H1 (cell line): Measurements from ENCODE around the gene AGBL1. TPM values are rescaled to one million over a fixed set of nuclear protein-coding genes. Genes with fewer than 3 reads are reported as not detected.

Source experiments
- CTCF ChIA-PET: fragments of 300-600 bp; sonication (Branson Sonifier 250); formaldehyde crosslinking; loops from one replicate; lab custom pipeline; 2021; ENCODE audit not compliant: partially characterized antibody; lab: Charles Lee
- POLR2A ChIA-PET: fragments of 300-600 bp; sonication (Branson Sonifier 250); formaldehyde crosslinking; loops from one replicate; lab custom pipeline; 2021; ENCODE audit warnings: inconsistent platforms; ENCODE audit not compliant: partially characterized antibody; lab: Charles Lee
- DNase-seq, 2 experiments: peaks; one replicate each; pipeline versions ENCODE4 v3.0.0 to v3.0.0-alpha.2; 2010 to 2022; ENCODE audit warnings: low spot score in 2 of 2, low read depth in 1 of 2, mixed read lengths in 1 of 2
- FAIRE-seq: peaks from 2 replicates; lab custom pipeline; 2011; peaks lifted over from hg19 to GRCh38; lab: Jason Lieb, UNC
- H2AFZ ChIP-seq: 2 replicates; pipeline ENCODE4 v1.8.1; 2012; ENCODE audit warnings: low read length, inconsistent platforms
- H2AK5ac ChIP-seq: 2 replicates; pipeline ENCODE4 v1.6.1; 2013; ENCODE audit warnings: low read depth, low read length
- H2BK120ac ChIP-seq: replicated peaks from 2 replicates; pipeline ENCODE3; 2013; ENCODE audit warnings: low read depth, low read length, inconsistent platforms
- H2BK12ac ChIP-seq: 2 replicates; pipeline ENCODE4 v1.6.1; 2013; ENCODE audit warnings: low read depth, low read length
- H2BK15ac ChIP-seq: 2 replicates; pipeline ENCODE4 v1.6.1; 2013; ENCODE audit warnings: low read length
- H2BK20ac ChIP-seq: 2 replicates; pipeline ENCODE4 v1.6.1; 2013; ENCODE audit warnings: low read length
- H2BK5ac ChIP-seq: 2 replicates; pipeline ENCODE4 v1.6.1; 2013; ENCODE audit warnings: low read depth, low read length
- H3K14ac ChIP-seq: 2 replicates; pipeline ENCODE4 v1.6.1; 2013; ENCODE audit warnings: inconsistent platforms; ENCODE audit not compliant: insufficient read length
- H3K18ac ChIP-seq: 2 replicates; pipeline ENCODE4 v1.6.1; 2013; ENCODE audit warnings: low read length; ENCODE audit errors: extremely low read depth
- H3K23ac ChIP-seq: 2 replicates; pipeline ENCODE4 v1.6.1; 2013; ENCODE audit warnings: inconsistent platforms; ENCODE audit not compliant: insufficient read length
- H3K23me2 ChIP-seq: 2 replicates; pipeline ENCODE4 v1.6.1; 2013; ENCODE audit warnings: low read depth, low read length
- H3K27ac ChIP-seq: 2 replicates; pipeline ENCODE4 v1.6.1; 2011; ENCODE audit warnings: low read depth, low read length, inconsistent platforms
- H3K27me3 ChIP-seq, 4 experiments: replicated peaks in 1 of 4; 1 replicate in 1 of 4; 2 replicates in 3 of 4; pipeline versions ENCODE4 v1.6.1 to v1.8.1; 2011 to 2013; ENCODE audit warnings: low read length in 3 of 4, mild to moderate bottlenecking in 3 of 4, inconsistent platforms in 2 of 4, mixed read lengths in 2 of 4, moderate library complexity in 1 of 4; ENCODE audit not compliant: control insufficient read depth in 3 of 4, insufficient read depth in 3 of 4; ENCODE audit errors: extremely low read depth in 1 of 4
- H3K36me3 ChIP-seq, 4 experiments: 2 replicates each; pipeline versions ENCODE4 v1.6.1 to v1.8.1; 2011 to 2013; ENCODE audit warnings: mild to moderate bottlenecking in 4 of 4, low read length in 3 of 4, moderate library complexity in 2 of 4, control low read depth in 1 of 4, inconsistent platforms in 1 of 4; ENCODE audit not compliant: insufficient read depth in 4 of 4, control insufficient read depth in 2 of 4
- H3K4ac ChIP-seq: replicated peaks from 2 replicates; pipeline ENCODE3; 2013; ENCODE audit warnings: low read length, low read depth, mixed read lengths, inconsistent platforms; ENCODE audit not compliant: insufficient read length
- H3K4me1 ChIP-seq, 4 experiments: replicated peaks in 1 of 4; 1 replicate in 1 of 4; 2 replicates in 3 of 4; pipeline versions ENCODE4 v1.6.1 to v1.8.1; 2011 to 2013; ENCODE audit warnings: low read length in 3 of 4, inconsistent platforms in 2 of 4, mixed read lengths in 1 of 4; ENCODE audit not compliant: insufficient read depth in 4 of 4, control insufficient read depth in 3 of 4
- H3K4me2 ChIP-seq, 2 experiments: 2 replicates each; pipeline versions ENCODE4 v1.6.1 to v1.8.1; 2011 to 2013; ENCODE audit warnings: low read depth in 2 of 2, low read length in 2 of 2, control low read depth in 1 of 2, inconsistent platforms in 1 of 2, mild to moderate bottlenecking in 1 of 2; ENCODE audit not compliant: insufficient read depth in 1 of 2
- H3K4me3 ChIP-seq, 4 experiments: fragments of 200-600, 300-600 bp in 1 of 4; sonication (generic), shearing (Covaris generic), sonication (Bioruptor Twin) in 1 of 4; 2 replicates each; pipeline versions ENCODE4 v1.5.1 to v1.8.1; 2011 to 2016; ENCODE audit warnings: low read length in 4 of 4, low read depth in 3 of 4, control low read depth in 2 of 4, inconsistent platforms in 2 of 4, mild to moderate bottlenecking in 2 of 4, mixed read lengths in 1 of 4, moderate library complexity in 1 of 4; ENCODE audit not compliant: insufficient read depth in 2 of 4; ENCODE audit errors: extremely low read depth in 1 of 4
- H3K56ac ChIP-seq: replicated peaks from 2 replicates; pipeline ENCODE3; 2013; ENCODE audit warnings: low read depth, mild to moderate bottlenecking, mixed read lengths, low read length, inconsistent platforms; ENCODE audit not compliant: insufficient read length
- H3K79me1 ChIP-seq: 2 replicates; pipeline ENCODE4 v1.6.1; 2013; ENCODE audit warnings: low read depth, low read length, control low read depth
- H3K79me2 ChIP-seq, 2 experiments: 2 replicates each; pipeline versions ENCODE4 v1.6.1 to v1.8.1; 2012 to 2013; ENCODE audit warnings: low read length in 2 of 2, mild to moderate bottlenecking in 2 of 2, inconsistent platforms in 1 of 2; ENCODE audit not compliant: insufficient read depth in 2 of 2, control insufficient read depth in 1 of 2
- H3K9ac ChIP-seq, 4 experiments: replicated peaks in 1 of 4; 1 replicate in 1 of 4; 2 replicates in 3 of 4; pipeline versions ENCODE4 v1.6.1 to v1.8.1; 2011 to 2013; ENCODE audit warnings: low read depth in 3 of 4, low read length in 3 of 4, control low read depth in 2 of 4, mild to moderate bottlenecking in 2 of 4, moderate library complexity in 2 of 4, inconsistent platforms in 1 of 4; ENCODE audit errors: extremely low read depth in 1 of 4
- H3K9me3 ChIP-seq, 2 experiments: 2 replicates each; pipeline versions ENCODE4 v1.6.1 to v1.8.1; 2012 to 2013; ENCODE audit warnings: mild to moderate bottlenecking in 2 of 2, moderate library complexity in 2 of 2, control low read depth in 1 of 2, inconsistent platforms in 1 of 2, low read depth in 1 of 2, low read length in 1 of 2, mixed read lengths in 1 of 2; ENCODE audit not compliant: insufficient read depth in 2 of 2
- H4K20me1 ChIP-seq, 2 experiments: replicated peaks in 1 of 2; 2 replicates each; pipeline versions ENCODE3 to v1.8.1; 2011 to 2013; ENCODE audit warnings: inconsistent platforms in 2 of 2, low read length in 2 of 2, mild to moderate bottlenecking in 1 of 2; ENCODE audit not compliant: insufficient read depth in 2 of 2, control insufficient read depth in 1 of 2
- H4K5ac ChIP-seq: 2 replicates; pipeline ENCODE4 v1.6.1; 2013; ENCODE audit warnings: low read length, low read depth, mixed read lengths, inconsistent platforms; ENCODE audit not compliant: insufficient read length
- H4K8ac ChIP-seq: 2 replicates; pipeline ENCODE4 v1.8.0; 2013; ENCODE audit warnings: mild to moderate bottlenecking, moderate library complexity, low read length, inconsistent platforms; ENCODE audit not compliant: insufficient read depth; ENCODE audit errors: extremely low read depth
- H4K91ac ChIP-seq: replicated peaks from 2 replicates; pipeline ENCODE3; 2013; ENCODE audit warnings: low read length, mixed read lengths, inconsistent platforms; ENCODE audit not compliant: insufficient read length
- CEBPB ChIP-seq: IDR thresholded peaks from 2 replicates; pipeline ENCODE4 v1.6.1; 2012; ENCODE audit warnings: low read depth, low read length
- JUND ChIP-seq: IDR thresholded peaks from 2 replicates; pipeline ENCODE4 v1.6.1; 2011; ENCODE audit warnings: mild to moderate bottlenecking, improper control_type of control experiment, low read length
- NANOG ChIP-seq: IDR thresholded peaks from 2 replicates; pipeline ENCODE4 v1.6.1; 2011; ENCODE audit warnings: low read length, low read depth, mild to moderate bottlenecking, inconsistent platforms; ENCODE audit not compliant: insufficient read depth, poor library complexity, severe bottlenecking
- YY1 ChIP-seq: IDR thresholded peaks from 2 replicates; pipeline ENCODE4 v1.6.1; 2011; ENCODE audit warnings: low read depth, mild to moderate bottlenecking, low read length
- ZNF274 ChIP-seq: IDR thresholded peaks from 2 replicates; pipeline ENCODE4 v1.7.0; 2012; ENCODE audit warnings: low read length, borderline replicate concordance; ENCODE audit errors: extremely low read depth
- WGBS, 2 experiments: shearing (Covaris generic) in 1 of 2; methylation state at CpG; one replicate each; pipeline versions ENCODE4 v1.1.6 to v1.1.7; 2013 to 2015; ENCODE audit warnings: low lambda C conversion rate in 2 of 2, mixed read lengths in 2 of 2, inconsistent platforms in 1 of 2, low coverage in 1 of 2, missing lambda C conversion rate in 1 of 2; ENCODE audit not compliant: insufficient replicate concordance in 2 of 2, insufficient coverage in 1 of 2, insufficient read length in 1 of 2; ENCODE audit errors: extremely low coverage in 1 of 2, missing lambda C conversion rate in 1 of 2; 5-methylcytosine and 5-hydroxymethylcytosine counted together
- polyA plus RNA-seq, 7 experiments: library from polyadenylated mRNA; depleted of rRNA in 3 of 7; stranded (reverse) in 5 of 7; unstranded in 2 of 7; fragments of >200 nt in 5 of 7; fragments of 200-250 nt in 2 of 7; gene quantifications; 1 replicate in 5 of 7; 2 replicates in 1 of 7; 4 replicates in 1 of 7; pipeline versions ENCODE4 v1.2.1 to v1.2.3, GENCODE V29; 2011 to 2013; ENCODE audit warnings: missing spikeins in 2 of 7, mixed read lengths in 2 of 7
- total RNA-seq: library from RNA; stranded (reverse); fragmentation: NEBNext Ultra II Directional; extraction: Animal tissue kit (Norgen Biotek cat#: 25700); gene quantifications from 2 replicates; pipeline ENCODE4 v1.2.1, GENCODE V29; 2021
- TF ChIP-seq, protein P1 (sequence below): IDR thresholded peaks from 2 replicates; pipeline ENCODE4 v1.6.1; 2011; ENCODE audit warnings: low read depth, mild to moderate bottlenecking, low read length; ENCODE audit not compliant: insufficient read depth

Gene AGBL1
- total and polyA plus RNA-seq, 2 of the 8 experiments (the other 6 are each of a cell fraction or from before 2014, with no cell fraction given) = not detected

DNA sequence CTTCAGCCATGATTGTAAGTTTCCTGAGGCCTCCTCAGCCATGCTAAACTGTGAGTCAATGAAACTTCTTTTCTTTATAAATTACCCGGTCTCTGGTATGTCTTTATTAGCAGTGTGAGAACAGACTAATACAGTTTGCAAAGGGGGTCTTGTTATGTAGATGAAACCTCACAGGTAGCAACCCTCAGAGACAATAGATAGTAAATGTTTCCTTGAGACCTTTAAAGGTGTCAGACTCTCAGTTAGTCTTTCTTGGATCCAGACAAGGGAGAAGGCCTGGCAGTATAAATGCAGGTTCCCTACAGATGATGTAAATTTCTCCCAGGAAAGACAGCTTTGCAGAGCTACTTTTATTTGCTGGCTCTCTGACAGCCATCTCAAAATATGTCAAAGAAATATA is 510.8 kb downstream of the AGBL1 start:
- H4K91ac ChIP-seq = no peak overlapping the region
- H2BK20ac ChIP-seq = no peak overlapping the region
- H2BK5ac ChIP-seq = 0 out of 2 replicates have a peak overlapping the region, but pooled peaks have one; percentile 86
- H2BK120ac ChIP-seq = no peak overlapping the region
- no peak overlapping the region for H4K8ac ChIP-seq
- H4K20me1 ChIP-seq = no peaks in the 10 kb centered on the region
- H2AFZ ChIP-seq = no peak overlapping the region
- H3K23me2 ChIP-seq = no peaks in the 10 kb centered on the region
- H3K79me2 ChIP-seq = no peaks in the 10 kb centered on the region
- no peak overlapping the region for H3K27ac ChIP-seq
- TF ChIP-seq NANOG (peak; percentile 58), CEBPB (no peak), ZNF274 (no peak), YY1 (no peak), JUND (no peak)
- TF ChIP-seq, protein P1, sequence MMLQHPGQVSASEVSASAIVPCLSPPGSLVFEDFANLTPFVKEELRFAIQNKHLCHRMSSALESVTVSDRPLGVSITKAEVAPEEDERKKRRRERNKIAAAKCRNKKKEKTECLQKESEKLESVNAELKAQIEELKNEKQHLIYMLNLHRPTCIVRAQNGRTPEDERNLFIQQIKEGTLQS = no peak
- H3K56ac ChIP-seq = no peak overlapping the region
- H3K14ac ChIP-seq = no peak overlapping the region
- no peaks in the 10 kb centered on the region for H3K36me3 ChIP-seq
- H3K79me1 ChIP-seq = no peaks in the 10 kb centered on the region
- DNase-seq = no peak
- H3K4me2 ChIP-seq = no peak overlapping the region; a peak in 1 of 4 replicates
- no peak overlapping the region for H3K9ac ChIP-seq
- WGBS, 2 experiments = 33% methylated on average over 1 of the region's 1 CpG; no CpG with 5 or more reads in 1 of the 2 experiments
- no peak overlapping the region for H2AK5ac ChIP-seq
- H3K4ac ChIP-seq = no peak overlapping the region
- ChIA-PET CTCF (interaction anchor here (1.7 kb wide), 1 partner anchor 152 kb away, joined by 3 read pairs; no protein-coding TSS in a partner anchor), POLR2A (no interaction called here)
- peaks cover 2 to 11% (median 8%) of the 10 kb centered on the region in 4 experiments; a peak in 4 of 7 replicates for H3K4me1 ChIP-seq
- H3K4me3 ChIP-seq = no peak overlapping the region
- H3K9me3 ChIP-seq = peaks cover 3 to 5% of the 10 kb centered on the region in 2 experiments; a peak in 3 of 4 replicates
- H3K23ac ChIP-seq = no peak overlapping the region
- no peak overlapping the region for H3K18ac ChIP-seq
- no peak overlapping the region for H2BK15ac ChIP-seq
- H3K27me3 ChIP-seq = no peaks in the 10 kb centered on the region
- H2BK12ac ChIP-seq = no peak overlapping the region
- FAIRE-seq = no peak
- no peak overlapping the region for H4K5ac ChIP-seq
